ENCODE results near the gene NCS1. TPM values are rescaled to one million over a fixed set of nuclear protein-coding genes. Genes with fewer than 3 reads are reported as not detected.

NCS1 gene
- total RNA-seq, 2 experiments from 2014 or later, result 0.17 TPM; not detected in 1

DNA sequence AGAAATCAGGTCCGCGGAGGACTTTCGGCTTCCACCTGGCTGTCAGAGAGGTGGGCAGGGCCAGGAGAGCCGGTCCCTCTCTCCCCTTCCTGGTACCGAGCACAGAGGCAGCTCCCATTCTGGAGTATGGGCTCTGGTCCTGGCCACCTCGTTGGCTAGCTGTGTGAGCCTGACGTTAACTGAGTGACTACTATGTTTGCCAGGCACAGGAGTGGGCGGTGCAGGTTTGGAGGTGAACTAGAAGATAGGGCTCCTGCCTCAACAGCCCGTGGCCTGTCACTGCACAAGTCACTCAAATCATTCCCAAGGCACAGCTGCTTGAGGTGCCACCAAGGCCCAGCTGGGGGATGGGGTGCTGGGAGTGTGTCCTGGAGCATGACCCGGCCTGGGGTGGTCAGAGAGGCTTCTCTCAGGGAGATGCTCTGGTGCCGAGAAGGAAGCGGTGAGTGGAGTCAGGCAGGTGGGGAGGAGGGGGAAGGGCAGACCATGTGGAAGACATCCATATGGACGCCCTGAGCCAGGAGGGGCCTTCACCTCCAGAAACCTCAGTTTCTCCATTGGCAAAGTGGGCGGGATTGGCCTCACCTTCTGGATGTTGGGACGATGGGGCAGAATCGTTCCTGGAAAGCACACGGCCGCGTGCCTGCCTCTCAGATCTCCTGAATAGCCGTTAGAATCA is 39.5 kb downstream of the NCS1 start:
- Histone ChIP-seq H3K27me3 (ENCODE audit: control insufficient read depth in 1 of 2, insufficient read depth in 2 of 2, low read length in 2 of 2) (no peaks in the 10 kb centered on the region), H3K27ac (ENCODE audit: low read depth in 1 of 2, low read length in 2 of 2) (no peak overlapping the region), H3K9me3 (ENCODE audit: control insufficient read depth in 1 of 2, insufficient read depth in 1 of 2, low read length in 2 of 2) (no peaks in the 10 kb centered on the region), H3K36me3 (ENCODE audit: insufficient read depth, low read length) (no peaks in the 10 kb centered on the region), H3K4me3 (ENCODE audit: low read length) (no peak overlapping the region), H3K4me1 (ENCODE audit: insufficient read depth, low read length) (no peaks in the 10 kb centered on the region)
- Mint-ChIP-seq H3K4me3 (no peak overlapping the region), H3K27me3 (peaks cover 5% of the 10 kb centered on the region), H3K4me1 (ENCODE audit: low read depth) (no peaks in the 10 kb centered on the region), H3K36me3 (ENCODE audit: low read depth) (no peaks in the 10 kb centered on the region), H3K9me3 (no peaks in the 10 kb centered on the region), H3K27ac (no peak overlapping the region)
- ATAC-seq (ENCODE audit: poor library complexity) (no peak), DNase-seq (no peak)
- intact Hi-C loops (cut with DNase I, micrococcal nuclease), result no loop called here
- no peak for TF ChIP-seq CTCF (IDR thresholded peaks at IDR 0.05)
- POLR2A ChIA-PET, result no interaction called here
- CTCF ChIA-PET, result no interaction called here

- CTCF ChIA-PET, result no interaction called here
- ATAC-seq (ENCODE audit: poor library complexity), result no peak
- no peak for DNase-seq
- no peak overlapping the region for H3K27ac ChIP-seq (ENCODE audit: low read depth in 1 of 2, low read length in 2 of 2)
- Mint-ChIP-seq H3K9me3 (no peaks in the 10 kb centered on the region), H3K4me1 (ENCODE audit: low read depth) (no peaks in the 10 kb centered on the region), H3K36me3 (ENCODE audit: low read depth) (no peaks in the 10 kb centered on the region), H3K27me3 (peaks cover 5% of the 10 kb centered on the region), H3K27ac (no peak overlapping the region), H3K4me3 (no peak overlapping the region)
- TF ChIP-seq CTCF (IDR thresholded peaks at IDR 0.05), result no peak
- H3K4me3 ChIP-seq (ENCODE audit: low read length), result no peak overlapping the region
- POLR2A ChIA-PET, result no interaction called here
- no peaks in the 10 kb centered on the region for H3K9me3 ChIP-seq (ENCODE audit: control insufficient read depth in 1 of 2, insufficient read depth in 1 of 2, low read length in 2 of 2)
- H3K36me3 ChIP-seq (ENCODE audit: insufficient read depth, low read length), result no peaks in the 10 kb centered on the region
- H3K4me1 ChIP-seq (ENCODE audit: insufficient read depth, low read length), result no peaks in the 10 kb centered on the region
- no peaks in the 10 kb centered on the region for H3K27me3 ChIP-seq (ENCODE audit: control insufficient read depth in 1 of 2, insufficient read depth in 2 of 2, low read length in 2 of 2)
- intact Hi-C loops (cut with DNase I, micrococcal nuclease), result no loop called here
Measured at GRCh38 chr9:130212543-130213297, 40.5 kb downstream of the NCS1 start.

DNA sequence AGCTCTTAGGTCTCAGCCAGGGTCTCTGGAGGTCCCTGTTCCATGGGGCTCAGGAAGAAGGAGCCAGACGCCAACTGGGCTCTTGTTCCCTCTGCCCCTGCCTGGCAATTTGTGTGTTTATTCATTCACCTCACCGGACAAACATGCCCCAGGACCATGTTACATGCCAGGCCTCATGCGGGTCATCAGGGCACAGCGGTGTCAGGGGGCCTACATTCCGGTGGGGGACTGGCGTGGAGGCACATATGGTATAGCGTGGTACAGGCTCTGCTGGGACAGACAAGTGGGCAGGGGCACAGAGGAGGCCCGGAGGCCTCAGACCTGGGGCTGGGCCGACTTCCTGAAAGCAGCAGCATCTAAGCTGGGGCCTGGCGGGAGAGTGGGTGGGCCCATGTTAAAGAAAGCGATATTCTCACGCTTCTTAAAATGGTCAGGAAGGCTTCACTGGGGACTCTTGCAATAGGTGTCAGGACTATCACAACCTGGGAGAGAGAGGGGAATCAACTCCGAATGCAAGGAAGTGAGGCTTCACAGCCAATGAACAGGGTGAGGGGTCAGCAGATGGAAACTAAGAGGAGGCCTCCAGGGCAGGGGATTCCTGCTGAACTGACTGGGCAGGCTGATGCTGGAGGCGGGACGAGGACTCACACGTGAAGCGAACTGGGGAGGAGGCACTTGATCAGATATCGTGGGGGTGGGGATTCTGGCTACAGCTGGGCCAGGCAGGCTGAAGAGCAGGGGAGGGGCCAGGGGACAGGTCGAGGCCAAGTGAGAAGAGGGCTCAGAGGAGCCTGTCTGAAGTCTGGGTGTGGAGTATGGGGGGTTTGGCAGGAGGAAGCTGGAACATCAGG is 41.9 kb downstream of the NCS1 start:
- no peak for TF ChIP-seq CTCF (IDR thresholded peaks at IDR 0.05)
- DNase-seq (no peak), ATAC-seq (ENCODE audit: poor library complexity) (no peak)
- Histone ChIP-seq H3K27ac (ENCODE audit: low read depth in 1 of 2, low read length in 2 of 2) (no peak overlapping the region), H3K4me3 (ENCODE audit: low read length) (no peak overlapping the region), H3K4me1 (ENCODE audit: insufficient read depth, low read length) (no peaks in the 10 kb centered on the region), H3K9me3 (ENCODE audit: control insufficient read depth in 1 of 2, insufficient read depth in 1 of 2, low read length in 2 of 2) (no peaks in the 10 kb centered on the region), H3K36me3 (ENCODE audit: insufficient read depth, low read length) (no peaks in the 10 kb centered on the region), H3K27me3 (ENCODE audit: control insufficient read depth in 1 of 2, insufficient read depth in 2 of 2, low read length in 2 of 2) (no peaks in the 10 kb centered on the region)
- POLR2A ChIA-PET, result no interaction called here
- H3K27me3 Mint-ChIP-seq, result peaks cover 2% of the 10 kb centered on the region
- no peaks in the 10 kb centered on the region for H3K4me1 Mint-ChIP-seq (ENCODE audit: low read depth)
- no peaks in the 10 kb centered on the region for H3K36me3 Mint-ChIP-seq (ENCODE audit: low read depth)
- intact Hi-C loops (cut with DNase I, micrococcal nuclease), result no loop called here
- H3K4me3 Mint-ChIP-seq, result no peak overlapping the region
- H3K9me3 Mint-ChIP-seq, result no peaks in the 10 kb centered on the region
- CTCF ChIA-PET, result no interaction called here
- no peak overlapping the region for H3K27ac Mint-ChIP-seq

All from CD4-positive, alpha-beta T cell (primary cell).